Effector memory CD4-positive, alpha-beta T cell (primary cell): ENCODE measurements around the gene DCAF10.
"Not testable (repeated sequence)": the region's sequence is repeated elsewhere in the genome, so short reads cannot be mapped to it uniquely, and the experiment has no call there.

Experiments
- DNase-seq, 3 donors: peaks; one replicate each; pipeline ENCODE4 v3.0.0-alpha.2; 2020
- H3K27ac ChIP-seq: 2 replicates; pipeline ENCODE4 v1.7.0; 2013; ENCODE audit warnings: mild to moderate bottlenecking, low read length, moderate library complexity; ENCODE audit not compliant: insufficient read depth, poor library complexity, severe bottlenecking
- H3K27me3 ChIP-seq: replicated peaks from 2 replicates; pipeline ENCODE4 v1.7.0; 2013; ENCODE audit warnings: mild to moderate bottlenecking, low read length; ENCODE audit not compliant: insufficient read depth, control insufficient read depth, poor library complexity, severe bottlenecking
- H3K36me3 ChIP-seq: 2 replicates; pipeline ENCODE4 v1.7.0; 2013; ENCODE audit warnings: mild to moderate bottlenecking, low read length, moderate library complexity; ENCODE audit not compliant: control insufficient read depth, insufficient read depth
- H3K4me1 ChIP-seq: 2 replicates; pipeline ENCODE4 v1.7.0; 2013; ENCODE audit warnings: low read length, mild to moderate bottlenecking; ENCODE audit not compliant: control insufficient read depth, insufficient read depth, poor library complexity, severe bottlenecking
- H3K4me3 ChIP-seq: 2 replicates; pipeline ENCODE4 v1.7.0; 2013; ENCODE audit warnings: low read length, low read depth, mild to moderate bottlenecking; ENCODE audit not compliant: insufficient read depth, poor library complexity, severe bottlenecking
- H3K9me3 ChIP-seq: 2 replicates; pipeline ENCODE4 v1.7.0; 2013; ENCODE audit warnings: mild to moderate bottlenecking, low read length, moderate library complexity; ENCODE audit not compliant: control insufficient read depth

Gene DCAF10

DNA sequence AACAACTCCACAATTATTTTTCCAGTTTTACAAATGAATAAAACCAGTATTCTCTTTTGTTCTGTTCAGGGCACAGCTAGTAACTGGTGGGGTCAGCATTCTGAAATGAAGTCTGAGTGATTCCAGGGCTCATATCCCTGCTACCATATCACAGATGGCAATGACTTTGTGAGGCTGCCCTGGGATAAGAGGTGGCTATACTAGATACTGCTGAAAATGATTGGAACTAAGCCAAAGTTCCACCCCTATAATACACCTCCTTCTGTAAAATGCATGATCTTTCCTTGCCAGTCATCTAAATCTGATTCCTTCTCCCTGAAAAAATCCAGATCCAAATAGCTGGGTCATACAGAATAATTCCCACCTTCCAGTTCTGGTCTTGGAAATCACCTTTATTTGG is 88.9 kb downstream of the DCAF10 start:
- H3K4me3 ChIP-seq = no peak overlapping the region
- H3K4me1 ChIP-seq = no peaks in the 10 kb centered on the region
- no peak overlapping the region for H3K27ac ChIP-seq
- peaks cover 32% of the 10 kb centered on the region for H3K36me3 ChIP-seq
- no peaks in the 10 kb centered on the region for H3K9me3 ChIP-seq
- no peak for DNase-seq
- no peaks in the 10 kb centered on the region for H3K27me3 ChIP-seq

DNA sequence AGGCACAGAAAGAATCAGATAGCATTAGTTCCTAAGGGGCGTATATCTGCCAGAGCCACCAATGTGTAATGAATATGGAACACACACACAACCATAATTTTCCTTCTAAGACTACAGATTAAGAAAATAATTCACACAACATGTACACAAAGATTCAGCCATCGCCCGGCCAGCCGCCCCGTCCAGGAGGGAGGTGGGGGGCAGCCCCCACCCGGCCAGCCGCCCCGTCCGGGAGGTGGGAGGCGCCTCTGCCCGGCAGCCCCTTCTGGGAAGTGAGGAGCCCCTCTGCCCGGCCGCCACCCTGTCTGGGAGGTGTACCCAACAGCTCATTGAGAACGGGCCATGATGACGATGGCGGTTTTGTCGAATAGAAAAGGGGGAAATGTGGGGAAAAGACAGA is 90.4 kb downstream of the DCAF10 start:
- H3K27ac ChIP-seq, H3K4me3 ChIP-seq, DNase-seq, H3K27me3 ChIP-seq, H3K9me3 ChIP-seq, H3K4me1 ChIP-seq: not testable (repeated sequence)
- peaks cover 35% of the 10 kb centered on the region for H3K36me3 ChIP-seq

DNA sequence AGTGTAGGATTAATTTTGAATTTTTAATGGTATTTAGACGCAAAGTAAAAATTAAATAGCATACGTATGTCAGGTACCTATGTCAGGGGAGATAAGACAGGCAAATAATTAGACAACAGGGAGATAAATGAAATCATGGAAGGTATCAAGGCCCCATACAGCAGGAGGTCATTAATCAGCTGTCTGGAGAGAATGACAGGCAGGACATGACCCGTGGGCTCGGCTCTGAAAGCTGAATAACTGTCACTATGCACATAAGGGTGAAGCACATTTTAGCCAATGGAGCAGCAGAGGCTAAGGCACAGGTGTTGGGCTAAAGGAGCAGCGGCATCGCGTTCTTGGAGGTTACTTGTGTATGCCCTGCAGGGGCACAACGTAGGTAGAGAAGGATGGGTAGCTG is 91.5 kb downstream of the DCAF10 start:
- no peaks in the 10 kb centered on the region for H3K9me3 ChIP-seq
- H3K27ac ChIP-seq = no peak overlapping the region
- H3K36me3 ChIP-seq = peaks cover 42% of the 10 kb centered on the region
- H3K4me3 ChIP-seq = no peak overlapping the region
- H3K4me1 ChIP-seq = no peaks in the 10 kb centered on the region
- no peaks in the 10 kb centered on the region for H3K27me3 ChIP-seq
- no peak for DNase-seq

DNA sequence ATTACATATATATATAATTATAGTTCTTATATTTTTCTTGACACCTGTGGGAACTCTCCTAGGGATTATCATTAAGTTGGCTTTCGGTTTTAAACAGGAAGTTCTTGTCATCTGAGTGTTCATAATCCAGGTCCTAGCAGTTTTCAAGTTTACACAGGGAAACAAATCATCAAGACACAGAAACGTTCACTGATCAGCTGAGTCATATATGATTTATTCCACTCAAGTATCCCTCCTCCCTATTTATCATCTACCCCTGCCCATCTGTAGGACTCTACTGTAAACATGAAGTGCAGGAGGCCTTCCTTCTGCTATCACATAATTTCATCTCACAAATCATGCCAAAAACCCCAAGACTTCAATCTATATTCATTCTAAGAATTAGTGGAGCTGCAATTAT is 97.1 kb downstream of the DCAF10 start:
- Histone ChIP-seq H3K36me3 (peaks cover 41% of the 10 kb centered on the region), H3K9me3 (no peaks in the 10 kb centered on the region), H3K27me3 (no peaks in the 10 kb centered on the region), H3K4me3 (no peak overlapping the region), H3K4me1 (peaks cover 2% of the 10 kb centered on the region), H3K27ac (no peak overlapping the region)
- no peak for DNase-seq

DNA sequence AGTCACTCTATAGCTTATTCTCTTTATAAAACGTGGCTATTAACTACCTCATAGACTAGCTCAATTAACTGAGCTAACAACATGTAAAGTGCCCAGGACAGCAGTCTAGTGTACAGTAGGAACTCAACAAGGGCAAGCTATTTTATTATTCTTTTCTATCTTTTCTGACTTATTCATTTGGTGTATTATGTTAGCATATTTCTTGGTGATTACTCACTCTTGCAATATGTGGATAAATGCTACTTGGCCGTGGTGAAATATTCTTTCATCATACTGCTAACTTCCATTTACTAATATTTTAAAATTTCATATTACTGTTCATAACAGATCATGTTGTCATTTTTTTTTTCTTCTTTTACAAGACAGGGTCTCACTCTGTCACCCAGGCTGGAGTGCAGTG is 98.4 kb downstream of the DCAF10 start:
- Histone ChIP-seq H3K36me3 (peaks cover 31% of the 10 kb centered on the region), H3K4me3 (no peak overlapping the region), H3K27ac (no peak overlapping the region), H3K9me3 (no peaks in the 10 kb centered on the region), H3K4me1 (peaks cover 5% of the 10 kb centered on the region), H3K27me3 (no peaks in the 10 kb centered on the region)
- no peak for DNase-seq

DNA sequence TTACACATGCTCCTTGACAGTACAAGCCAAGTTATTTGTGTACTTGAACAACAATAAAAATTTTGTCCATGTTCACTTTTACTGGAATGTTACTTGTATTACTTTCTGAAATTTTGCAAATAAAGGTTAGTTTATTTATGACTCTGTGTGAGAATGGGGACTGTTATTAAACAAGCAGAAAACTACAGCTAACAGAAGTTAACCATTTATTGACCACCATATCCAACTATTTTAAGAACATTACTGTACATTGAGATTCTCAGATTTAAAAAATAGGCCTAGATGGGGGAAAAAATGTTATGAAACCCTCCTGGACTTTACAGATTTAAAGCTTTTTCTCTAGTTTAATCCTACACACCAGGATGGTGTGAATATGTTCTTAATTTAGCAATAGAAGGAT is 101.5 kb downstream of the DCAF10 start:
- H3K27me3 ChIP-seq = no peaks in the 10 kb centered on the region
- peaks cover 14% of the 10 kb centered on the region for H3K4me1 ChIP-seq
- H3K4me3 ChIP-seq = no peak overlapping the region
- no peak overlapping the region for H3K27ac ChIP-seq
- no peaks in the 10 kb centered on the region for H3K9me3 ChIP-seq
- H3K36me3 ChIP-seq = peaks cover 14% of the 10 kb centered on the region
- DNase-seq = no peak

DNA sequence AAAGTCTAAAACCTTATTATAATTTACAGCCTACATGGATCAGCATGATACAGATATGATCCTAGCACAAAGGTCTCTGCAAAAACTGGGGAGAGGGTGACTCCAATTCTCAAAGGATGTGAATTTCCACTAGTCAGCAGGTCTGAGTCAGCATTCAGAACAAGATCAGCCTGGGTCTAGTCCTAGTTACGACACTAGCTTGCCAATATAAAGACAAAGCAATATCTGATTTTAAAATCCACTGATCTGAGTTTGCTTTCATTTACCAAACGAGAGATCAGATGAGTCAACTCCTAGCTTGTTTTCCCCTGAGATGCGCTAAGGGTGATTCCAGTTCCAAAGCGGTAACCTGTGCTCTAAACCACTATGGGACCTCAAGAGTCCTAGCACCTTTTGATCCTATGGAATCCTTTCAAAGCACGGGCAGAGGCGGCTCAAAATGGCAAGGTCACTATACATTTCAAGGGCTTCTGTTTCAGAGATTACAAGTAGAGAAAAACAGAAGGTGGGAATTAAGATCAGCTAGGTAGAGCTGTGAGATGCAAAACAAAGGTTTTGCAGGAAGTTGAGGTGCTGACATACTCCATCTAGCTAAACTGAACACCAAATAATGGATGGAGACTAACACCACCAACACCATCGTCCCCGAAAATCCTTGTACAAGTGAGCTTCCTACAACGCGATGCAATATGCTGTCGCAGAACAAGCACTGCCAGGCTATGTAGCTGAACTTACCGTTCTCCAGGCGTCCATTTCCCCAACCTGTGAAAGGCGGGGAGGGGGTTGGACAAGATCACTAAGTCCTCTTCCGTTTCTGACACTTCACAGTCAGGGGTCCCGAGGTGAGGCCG is 102.4 kb downstream of the DCAF10 start:
- DNase-seq = no peak
- H3K36me3 ChIP-seq = peaks cover 14% of the 10 kb centered on the region
- H3K27ac ChIP-seq = peak overlapping the region; percentile 83
- H3K9me3 ChIP-seq = no peaks in the 10 kb centered on the region
- no peaks in the 10 kb centered on the region for H3K27me3 ChIP-seq
- peaks cover 14% of the 10 kb centered on the region for H3K4me1 ChIP-seq
- peak overlapping the region; percentile 83 for H3K4me3 ChIP-seq

DNA sequence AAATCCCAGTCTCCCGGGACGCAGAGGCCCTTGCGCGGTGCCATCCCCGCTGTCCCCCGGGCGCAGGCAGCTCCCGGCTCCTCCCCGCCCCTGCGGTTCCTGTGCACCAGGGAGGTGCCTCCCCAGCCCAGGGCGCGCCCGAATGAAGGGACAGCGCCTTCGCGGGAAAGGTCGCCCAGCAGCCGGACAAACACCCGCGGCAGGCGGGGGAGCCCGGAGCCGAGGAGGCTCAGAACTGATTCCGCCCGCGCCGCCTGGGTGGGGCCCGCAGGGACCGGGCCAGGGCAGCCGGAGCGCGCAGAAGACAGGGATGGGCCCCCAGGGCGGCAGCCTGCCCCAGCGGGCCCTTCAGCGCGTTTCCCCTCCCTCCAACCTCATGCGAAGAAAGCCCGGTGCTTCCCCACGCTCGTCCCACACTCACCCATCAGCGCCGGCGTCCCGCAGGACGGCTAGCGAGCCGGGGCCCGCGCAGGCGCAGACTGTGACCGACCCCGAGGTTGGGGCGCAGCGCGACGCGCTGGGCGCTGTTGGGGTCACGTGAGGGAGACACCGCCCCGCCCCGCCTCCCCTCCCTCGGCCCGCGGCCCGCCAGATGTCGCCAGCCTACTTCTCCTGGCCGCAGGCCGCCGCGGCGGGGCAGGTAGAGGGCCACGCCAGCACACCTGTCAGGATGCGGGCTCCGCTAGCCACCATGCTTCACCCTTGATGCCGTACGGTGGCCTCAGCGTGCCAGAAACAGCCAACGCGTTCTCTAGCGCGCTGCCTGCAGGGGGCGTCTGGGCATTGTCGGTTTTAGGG is 103.2 kb downstream of the DCAF10 start, which contains the start of gene SLC25A51:
Gene SLC25A51, minus strand, starts transcription at position 481 of the 798 bp plus-strand sequence. CDS start 15,577 bp downstream, outside the sequence.
- Histone ChIP-seq H3K4me3 (peak within 1 kb of the TSS; percentile 83), H3K27me3 (no peaks in the 10 kb centered on the region), H3K9me3 (no peaks in the 10 kb centered on the region), H3K4me1 (peaks cover 14% of the 10 kb centered on the region), H3K36me3 (peaks cover 10% of the 10 kb centered on the region), H3K27ac (peak within 1 kb of the TSS; percentile 83)
- peak; percentile 91 to 92 (median 92) for DNase-seq

DNA sequence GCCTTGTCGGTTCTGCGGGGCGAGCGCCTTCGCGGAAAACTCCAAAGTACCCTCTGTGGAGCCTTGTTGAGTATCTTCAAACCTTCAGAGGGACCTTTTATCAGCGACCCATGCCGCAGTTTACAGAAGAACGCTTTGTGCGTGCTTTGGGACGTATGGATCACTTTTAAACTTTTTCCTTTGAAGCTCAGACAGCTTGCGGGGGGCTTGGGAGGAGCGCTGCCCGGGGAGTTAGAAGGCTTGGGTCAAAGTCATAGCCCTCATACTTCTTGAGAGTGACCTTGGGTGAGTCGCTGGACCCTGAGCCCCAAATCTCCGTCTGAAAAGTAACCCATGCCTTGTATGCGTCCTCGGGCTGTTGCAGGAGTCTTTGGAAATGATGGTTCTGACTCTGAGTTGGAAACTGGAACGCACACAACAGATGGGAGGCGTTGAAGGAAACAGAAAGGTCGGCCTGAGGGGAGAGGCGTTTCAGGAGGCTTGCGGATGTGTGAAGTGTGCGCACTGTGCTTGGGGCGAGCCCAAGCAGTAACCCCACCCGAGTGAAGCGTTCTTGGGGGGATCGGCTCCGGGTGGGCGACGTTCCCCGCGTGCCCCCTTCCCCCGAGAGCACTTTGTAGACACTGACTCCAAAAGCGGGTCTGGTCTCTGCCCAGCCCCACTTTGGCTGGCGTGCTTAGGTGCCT is 104.0 kb downstream of the DCAF10 start:
- DNase-seq = no peak
- H3K27ac ChIP-seq = peak overlapping the region; percentile 83

More for the DNA sequence above, 104.0 kb downstream of the DCAF10 start:
- peak overlapping the region; percentile 83 for H3K4me3 ChIP-seq
- H3K4me1 ChIP-seq = peaks cover 14% of the 10 kb centered on the region
- H3K9me3 ChIP-seq = no peaks in the 10 kb centered on the region
- H3K27me3 ChIP-seq = no peaks in the 10 kb centered on the region
- H3K36me3 ChIP-seq = peaks cover 5% of the 10 kb centered on the region
